B cell (primary cell): ENCODE results near the gene ADAMTS2.

Source experiments
- CTCF ChIP-seq: fragments of 200-600 bp; IDR thresholded peaks from one replicate; pipeline ENCODE4 v1.8.0; 2022; ENCODE audit warnings: antibody characterized with exemption, mild to moderate bottlenecking
- EZH2 ChIP-seq: IDR thresholded peaks from 2 replicates; pipeline ENCODE4 v1.6.1; 2012; ENCODE audit warnings: borderline replicate concordance, low read depth, mild to moderate bottlenecking, moderate library complexity, low read length; ENCODE audit not compliant: insufficient read depth, poor library complexity, severe bottlenecking

DNA sequence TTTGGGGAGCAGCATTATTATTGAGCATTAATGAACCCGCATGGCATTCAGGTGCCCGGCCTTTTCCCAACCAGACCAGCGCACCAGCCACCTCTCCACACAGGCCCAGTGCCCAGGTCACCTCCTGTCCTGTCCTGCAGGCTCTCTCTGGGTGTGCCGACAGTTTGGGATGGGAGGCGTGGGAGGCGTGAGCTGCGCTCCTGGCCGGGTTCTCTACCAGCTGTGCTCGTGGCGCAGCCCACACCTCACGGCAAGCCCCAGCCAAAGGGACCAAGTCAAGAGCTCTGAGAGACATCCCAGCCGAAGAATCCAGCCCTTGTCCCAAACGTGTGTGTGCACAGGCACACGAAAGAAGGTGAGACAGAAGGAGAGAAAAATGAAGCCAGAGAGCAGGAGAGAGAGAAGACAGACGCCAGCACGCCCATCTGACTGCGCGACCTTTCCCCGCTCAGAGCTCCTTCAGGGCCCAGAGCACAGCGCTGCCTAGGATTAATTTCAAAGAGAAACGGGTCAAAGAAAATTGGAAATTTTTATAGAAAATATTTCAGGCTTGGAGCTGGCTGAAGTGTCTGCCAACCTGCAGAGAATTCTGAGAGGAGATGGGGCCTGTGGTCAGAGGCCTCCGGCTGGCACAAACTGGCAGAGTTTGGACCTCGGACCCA lies 81.7 kb downstream of the ADAMTS2 start:
- TF ChIP-seq EZH2: no peak
- TF ChIP-seq CTCF: no peak
